IPS-18c (cell line): ENCODE measurements around the gene TADA1.
"Not testable (repeated sequence)": the region's sequence is repeated elsewhere in the genome, so short reads cannot be mapped to it uniquely, and the experiment has no call there.

Experiments used
- H3K4me3 ChIP-seq: 2 replicates; pipeline ENCODE4 v1.7.0; 2013; ENCODE audit warnings: low read depth, mild to moderate bottlenecking, low read length, moderate library complexity; ENCODE audit not compliant: insufficient read depth
- H3K9me3 ChIP-seq: one replicate; pipeline ENCODE4 v1.6.1; 2013; ENCODE audit warnings: mild to moderate bottlenecking, low read length, moderate library complexity; ENCODE audit not compliant: control insufficient read depth, insufficient read depth

Gene TADA1

DNA sequence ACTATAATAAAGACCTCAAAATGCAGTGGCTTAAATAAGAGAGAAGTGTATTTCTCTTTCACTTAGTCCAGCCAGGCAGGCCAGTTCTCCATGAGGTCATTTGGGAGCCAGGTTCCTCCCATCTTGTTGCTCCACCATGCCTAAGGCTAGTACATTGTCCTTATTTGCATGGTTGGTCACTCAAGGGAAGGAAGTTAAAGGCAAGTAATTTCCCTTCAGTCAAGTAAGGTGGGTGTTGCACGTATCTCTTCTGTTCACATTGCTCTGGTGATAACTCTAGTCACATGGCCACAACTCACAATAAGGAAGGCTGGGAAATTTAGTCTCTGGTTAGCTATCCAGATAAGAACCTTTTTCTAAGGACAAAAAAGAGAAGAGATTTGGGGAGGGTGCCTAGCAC, 27.2 kb upstream of the TADA1 start:
- Histone ChIP-seq H3K4me3 (no peak overlapping the region), H3K9me3 (no peaks in the 10 kb centered on the region)

DNA sequence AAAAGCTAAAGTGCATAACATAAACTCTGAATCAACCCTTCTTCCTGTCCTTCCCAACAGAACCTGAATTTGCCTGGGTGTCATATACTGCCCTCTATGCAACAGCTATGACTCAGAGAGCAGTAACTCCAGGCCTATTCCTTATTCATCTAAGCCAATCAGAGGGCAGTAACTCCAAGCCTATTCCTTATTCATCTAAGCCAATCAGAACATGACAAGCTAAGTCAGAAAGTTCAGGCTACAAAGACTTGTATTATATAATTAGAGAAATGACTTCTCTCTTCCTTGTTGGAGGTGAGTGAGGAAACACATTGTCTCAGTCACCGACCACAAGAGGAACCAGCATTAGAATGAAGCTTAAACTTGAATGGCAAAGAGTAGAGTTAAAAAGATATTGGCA, 26.2 kb upstream of the TADA1 start:
- Histone ChIP-seq H3K4me3 (no peak overlapping the region), H3K9me3 (peaks cover 2% of the 10 kb centered on the region)

DNA sequence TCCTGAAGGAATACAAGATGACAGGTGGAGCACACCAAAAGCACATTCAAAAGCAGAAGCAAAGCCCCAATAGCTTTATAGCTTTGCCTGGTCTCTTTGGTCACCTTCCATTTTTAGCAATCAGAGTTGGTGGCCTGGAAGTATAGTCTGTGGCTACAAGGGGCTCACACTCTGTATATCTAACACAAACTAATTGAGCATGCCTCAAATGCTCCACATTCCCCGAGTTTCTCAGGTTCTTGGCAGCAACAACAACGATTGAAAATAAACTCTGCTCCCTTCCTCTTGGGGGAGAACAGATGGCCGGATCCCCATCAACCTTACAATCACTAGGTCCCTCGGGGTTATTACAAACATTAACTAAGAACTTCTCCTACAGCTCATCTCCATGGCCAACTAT, 24.9 kb upstream of the TADA1 start:
- Histone ChIP-seq H3K9me3 (peaks cover 2% of the 10 kb centered on the region), H3K4me3 (no peak overlapping the region)

DNA sequence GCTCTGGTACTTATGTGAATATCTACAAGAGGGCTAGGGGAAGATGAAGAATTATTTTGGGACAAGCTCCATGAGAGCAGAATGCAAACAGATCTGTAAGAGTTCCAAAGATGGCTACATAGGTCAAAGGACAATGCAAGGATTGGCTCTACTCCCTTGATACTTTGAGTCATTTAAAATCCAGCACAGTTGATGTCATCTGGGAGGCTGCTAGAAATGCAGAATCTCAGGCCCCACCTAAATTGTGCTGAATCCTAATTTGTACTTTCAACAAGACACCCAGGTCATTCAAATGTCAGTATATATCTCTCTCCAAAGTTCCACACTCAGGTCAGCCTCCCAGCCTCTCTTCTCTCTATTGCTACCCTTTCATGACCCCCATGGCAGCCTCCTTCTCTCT, 23.7 kb upstream of the TADA1 start:
- H3K9me3 ChIP-seq, result peaks cover 2% of the 10 kb centered on the region
- H3K4me3 ChIP-seq, result no peak overlapping the region

DNA sequence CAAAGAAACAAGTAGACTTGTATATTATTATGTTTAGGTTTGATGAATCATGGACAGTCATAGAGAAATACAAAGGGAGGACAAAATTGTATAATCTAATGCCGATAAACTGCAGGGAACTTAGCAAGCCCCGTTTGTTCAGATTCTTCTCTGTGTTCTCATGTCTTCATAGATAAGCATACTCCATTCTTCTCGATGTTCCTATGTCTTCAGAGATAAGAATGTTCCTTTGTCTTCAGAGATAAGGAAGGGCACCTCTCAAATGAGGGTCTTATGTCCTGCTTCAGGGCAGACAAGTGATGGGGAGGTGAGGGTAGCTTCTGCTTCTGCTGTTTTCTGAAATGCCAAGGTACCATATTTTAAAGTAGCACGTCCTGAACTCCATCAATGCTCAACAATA, 19.7 kb upstream of the TADA1 start:
- Histone ChIP-seq H3K4me3 (no peak overlapping the region), H3K9me3 (peaks cover 2% of the 10 kb centered on the region)

DNA sequence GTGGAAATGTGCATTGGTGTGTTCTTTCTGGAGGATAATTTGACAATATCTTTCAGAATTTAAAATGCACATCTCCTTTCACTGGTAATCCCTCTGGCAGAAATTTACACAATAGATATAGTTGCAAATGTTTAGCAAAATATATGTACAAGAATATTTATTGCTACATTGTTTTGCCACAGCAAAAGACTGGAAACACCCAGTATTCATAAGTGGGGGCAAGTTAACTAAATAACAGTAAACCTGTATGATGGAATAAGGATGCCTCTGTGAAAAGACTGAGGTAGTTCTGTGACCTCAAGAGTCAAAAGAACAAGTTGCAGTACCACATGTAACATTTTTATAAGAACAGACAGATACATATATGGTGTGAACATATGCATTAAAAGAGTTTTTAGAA, 13.7 kb upstream of the TADA1 start:
- H3K4me3 ChIP-seq, result no peak overlapping the region
- no peaks in the 10 kb centered on the region for H3K9me3 ChIP-seq

DNA sequence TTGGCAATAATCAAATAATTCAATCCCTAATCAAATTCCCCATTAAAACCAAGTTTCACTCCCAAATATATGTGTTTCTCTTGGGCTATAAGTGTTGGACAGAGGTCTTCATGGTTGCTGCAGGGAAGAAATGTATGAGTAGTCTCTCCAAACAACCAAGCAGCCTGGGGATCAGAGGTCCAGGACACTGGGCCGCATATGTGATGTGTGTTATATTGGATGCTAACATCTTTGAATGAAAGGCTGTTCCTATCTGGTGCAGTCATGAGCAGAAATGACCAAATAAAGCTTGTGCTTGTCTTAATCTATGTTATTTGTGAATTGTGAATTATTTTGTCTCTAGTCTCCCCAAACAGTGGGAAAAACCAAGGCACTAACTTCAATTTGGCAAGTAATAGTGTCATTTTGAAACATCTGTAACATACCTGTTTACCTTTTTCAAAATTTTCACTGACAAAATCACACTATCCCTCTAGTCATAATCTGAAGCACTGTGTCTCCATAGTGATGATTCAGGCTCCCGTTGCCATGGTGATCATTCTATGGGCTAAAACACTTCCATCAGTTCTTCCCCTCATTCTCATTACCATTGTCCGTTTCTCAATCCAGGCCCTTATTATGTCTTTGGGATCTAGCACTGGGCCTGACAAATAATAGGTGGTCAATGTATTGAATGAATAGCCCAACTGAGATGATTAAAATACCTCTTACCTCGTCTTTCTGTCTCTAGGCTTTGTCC, 12.5 kb upstream of the TADA1 start:
- no peaks in the 10 kb centered on the region for H3K9me3 ChIP-seq
- H3K4me3 ChIP-seq, result no peak overlapping the region

DNA sequence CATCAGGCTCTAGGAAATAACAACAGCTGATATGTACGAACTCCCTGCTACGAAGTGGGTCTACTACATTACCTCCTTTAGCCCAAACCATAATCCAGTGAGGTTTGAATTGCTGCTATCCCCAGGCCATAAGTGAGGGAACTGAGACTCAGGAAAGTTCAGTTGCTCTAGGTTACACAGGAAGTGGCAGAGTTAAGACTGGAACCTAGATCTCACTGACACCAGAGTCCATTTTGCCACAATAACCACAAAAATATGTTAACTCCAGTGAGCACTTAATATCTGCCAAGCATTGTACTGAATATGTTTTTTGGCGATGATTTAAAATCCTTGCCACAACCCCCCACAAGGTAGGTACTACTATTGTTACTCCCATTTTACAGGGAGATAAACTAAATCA, 8.9 kb upstream of the TADA1 start:
- Histone ChIP-seq H3K9me3 (no peaks in the 10 kb centered on the region), H3K4me3 (no peak overlapping the region)

DNA sequence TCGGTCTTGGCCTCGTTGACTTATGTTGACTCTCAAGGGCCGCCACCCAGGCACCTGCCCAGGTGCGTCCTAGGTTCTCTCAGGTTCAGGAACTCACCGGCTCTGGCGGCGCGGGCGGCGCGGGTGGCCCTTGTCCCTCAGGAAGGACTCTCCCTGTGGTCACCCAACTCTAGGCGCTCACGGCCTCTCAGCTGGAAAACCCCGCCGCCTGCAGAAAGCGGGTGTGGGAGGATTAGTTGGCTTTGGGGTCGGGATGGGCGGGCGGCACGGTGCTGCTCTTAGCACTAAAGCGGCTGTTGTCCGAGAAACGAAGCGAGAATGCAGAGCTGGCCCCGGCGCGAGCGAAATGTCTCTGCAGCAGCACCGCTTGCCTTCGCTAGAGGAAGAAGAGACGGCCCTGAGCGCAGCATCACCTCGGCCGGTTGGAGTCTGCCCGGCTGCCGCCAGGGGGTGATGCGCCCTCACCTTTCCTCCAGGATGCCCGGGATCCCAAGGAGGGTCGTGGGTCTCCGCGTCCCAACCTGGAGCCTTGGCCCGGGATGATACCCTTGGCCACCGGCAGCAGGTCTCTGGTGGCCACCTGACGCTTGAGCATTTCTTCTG, 8.1 kb upstream of the TADA1 start:
- Histone ChIP-seq H3K9me3 (no peaks in the 10 kb centered on the region), H3K4me3 (peak overlapping the region; percentile 47)

DNA sequence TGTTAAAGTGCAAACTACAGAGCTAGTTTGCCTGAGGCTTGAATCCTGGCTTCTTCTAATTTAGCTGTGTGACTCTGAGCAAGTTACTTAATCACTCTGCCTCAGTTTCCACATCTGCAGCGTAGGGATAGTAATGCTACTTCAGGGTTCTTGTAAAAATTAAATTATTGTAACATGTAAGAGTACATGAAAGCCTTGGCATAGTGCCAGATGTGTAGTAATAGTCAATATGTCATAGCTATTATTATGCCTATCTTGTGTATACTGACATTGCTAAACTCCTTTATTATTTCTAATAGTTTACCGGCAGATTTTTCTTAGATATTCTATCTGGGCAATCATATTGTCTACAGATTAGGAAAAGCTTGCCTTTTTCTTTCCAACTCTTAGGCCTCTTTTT, 6.8 kb upstream of the TADA1 start:
- H3K9me3 ChIP-seq, result no peaks in the 10 kb centered on the region
- H3K4me3 ChIP-seq, result no peak overlapping the region

DNA sequence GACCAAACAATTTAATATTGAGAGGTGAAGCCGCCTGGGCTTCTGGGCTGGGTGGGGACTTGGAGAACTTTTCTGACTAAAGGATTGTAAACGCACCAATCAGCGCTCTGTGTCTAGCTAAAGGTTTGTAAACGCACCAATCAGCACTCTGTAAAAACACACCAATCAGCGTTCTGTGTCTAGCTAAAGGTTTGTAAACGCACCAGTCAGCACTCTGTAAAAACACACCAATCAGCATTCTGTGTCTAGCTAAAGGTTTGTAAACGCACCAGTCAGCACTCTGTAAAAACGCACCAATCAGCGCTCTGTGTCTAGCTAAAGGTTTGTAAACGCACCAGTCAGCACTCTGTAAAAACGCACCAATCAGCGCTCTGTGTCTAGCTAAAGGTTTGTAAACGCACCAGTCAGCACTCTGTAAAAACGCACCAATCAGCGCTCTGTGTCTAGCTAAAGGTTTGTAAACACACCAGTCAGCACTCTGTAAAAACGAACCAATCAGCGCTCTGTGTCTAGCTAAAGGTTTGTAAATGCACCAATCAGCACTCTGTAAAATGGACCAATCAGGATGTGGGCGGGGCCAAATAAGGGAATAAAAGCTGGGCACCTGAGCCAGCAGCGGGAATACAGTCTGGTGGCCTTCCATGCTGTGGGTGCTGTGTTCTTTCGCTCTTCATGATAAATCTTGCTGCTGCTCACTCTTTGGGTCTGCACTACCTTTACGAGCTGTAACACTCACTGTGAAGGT, 2.3 kb upstream of the TADA1 start:
- not testable (repeated sequence) for H3K9me3 ChIP-seq, H3K4me3 ChIP-seq

DNA sequence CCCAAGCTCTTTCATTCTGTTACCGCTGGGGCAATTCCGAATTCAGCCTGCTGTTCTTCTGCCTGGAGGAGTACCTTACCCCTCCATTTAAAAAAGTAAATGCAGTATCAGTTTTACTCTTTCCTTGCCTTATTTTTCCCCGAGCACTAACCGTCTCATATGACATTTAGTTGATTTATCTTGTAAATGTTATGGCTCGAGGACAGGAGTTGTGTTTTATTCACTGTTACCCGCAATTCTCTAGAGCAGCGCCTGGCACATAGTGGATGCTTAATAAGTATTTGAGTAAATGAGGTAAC, 425 bp upstream of the TADA1 start:
- H3K9me3 ChIP-seq, result no peaks in the 10 kb centered on the region
- H3K4me3 ChIP-seq, result peak overlapping the region; percentile 49

DNA sequence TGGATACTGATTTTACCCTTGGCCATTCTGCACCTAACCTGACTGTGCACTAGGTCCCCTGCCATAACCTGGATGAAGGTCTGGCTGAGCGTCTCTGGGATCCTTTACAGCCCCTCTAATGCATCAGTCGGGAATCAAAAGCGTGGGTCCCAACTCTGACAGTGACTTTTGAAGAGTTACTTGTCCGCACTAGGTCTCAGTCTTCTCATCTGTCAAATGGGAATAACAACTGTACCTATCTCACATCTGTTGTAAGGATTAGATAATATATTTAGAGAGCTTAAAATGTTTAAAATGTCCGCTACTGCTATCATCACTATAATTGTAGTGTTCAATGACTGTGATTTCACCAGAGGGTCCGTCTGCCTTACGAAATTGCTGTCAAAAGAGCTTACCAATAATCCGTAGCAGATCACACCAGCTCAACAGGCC, 746 bp downstream of the TADA1 start:
- Histone ChIP-seq H3K4me3 (peak overlapping the region; percentile 93), H3K9me3 (no peaks in the 10 kb centered on the region)

DNA sequence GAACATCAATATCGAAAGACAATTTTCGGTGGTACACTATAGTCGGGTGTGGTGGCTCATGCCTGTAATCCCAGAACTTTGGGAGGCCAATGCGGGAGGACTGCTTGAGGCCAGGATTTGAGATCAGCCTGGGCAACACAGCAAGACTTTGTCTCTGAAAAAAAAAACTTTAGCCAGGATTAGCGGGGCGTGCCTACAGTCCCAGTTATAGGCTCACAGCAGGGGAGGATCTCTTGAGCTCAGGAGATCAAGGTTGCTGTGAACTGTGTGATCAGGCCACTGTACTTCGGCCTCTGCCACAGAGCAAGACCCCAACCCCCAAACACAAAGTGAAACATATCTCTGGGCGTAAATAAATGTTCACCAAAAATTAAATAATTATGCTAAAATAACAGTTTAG, 1.6 kb downstream of the TADA1 start:
- Histone ChIP-seq H3K9me3 (no peaks in the 10 kb centered on the region), H3K4me3 (no peak overlapping the region)

DNA sequence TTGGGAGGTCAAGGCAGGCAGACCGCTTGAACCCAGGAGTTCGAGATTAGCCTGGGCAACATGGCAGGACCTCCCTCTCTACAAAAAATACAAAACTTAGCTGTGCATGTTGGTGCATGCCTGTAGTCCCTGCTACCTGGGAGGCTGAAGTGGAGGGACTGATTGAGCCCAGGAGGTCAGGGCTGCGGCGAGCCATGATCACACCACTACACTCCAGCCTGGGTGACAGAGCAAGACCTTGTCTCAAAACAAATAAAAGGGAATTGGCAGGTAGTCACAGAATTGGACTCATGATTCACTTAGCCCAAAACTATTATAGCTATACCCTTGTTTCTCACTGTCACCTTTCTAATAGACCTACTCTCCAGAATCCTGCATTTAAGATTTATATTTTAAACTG, 5.5 kb downstream of the TADA1 start:
- no peaks in the 10 kb centered on the region for H3K9me3 ChIP-seq
- H3K4me3 ChIP-seq, result no peak overlapping the region

DNA sequence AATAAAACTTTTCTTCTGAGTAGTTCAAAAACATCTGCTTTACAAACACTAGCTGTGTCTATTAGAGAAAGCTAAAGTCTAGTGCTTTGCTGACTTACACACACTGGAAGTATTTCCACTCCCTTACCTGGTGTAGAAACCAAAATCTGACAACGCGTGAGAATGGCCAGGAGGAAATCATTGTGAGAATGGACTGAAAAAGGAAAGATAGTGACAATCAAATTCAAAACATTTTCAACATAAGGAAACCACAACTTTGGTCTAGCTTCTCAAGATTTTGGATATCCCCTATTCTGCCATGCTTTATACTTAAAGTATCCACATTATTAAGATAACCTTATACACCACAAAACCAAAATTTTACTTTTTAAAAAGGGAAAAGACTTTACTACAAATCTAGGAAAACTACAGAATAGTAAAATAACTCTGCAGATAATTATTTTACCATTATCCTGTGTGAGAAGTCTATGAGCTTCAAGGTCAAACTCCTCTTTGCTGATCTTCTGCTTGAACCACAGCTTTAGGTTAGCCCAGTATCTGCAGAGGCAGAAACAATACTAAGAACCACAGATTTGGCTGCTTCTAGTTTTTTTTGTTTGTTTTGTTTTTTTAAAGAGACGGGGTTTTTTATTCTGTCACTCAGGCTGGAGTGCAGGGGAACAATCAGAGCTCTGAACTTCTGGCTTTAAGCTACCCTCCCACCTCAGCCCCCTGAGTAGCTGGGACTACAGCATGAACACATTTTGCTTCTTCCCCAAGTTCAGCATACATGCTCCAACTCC, 6.6 kb downstream of the TADA1 start:
- Histone ChIP-seq H3K9me3 (no peaks in the 10 kb centered on the region), H3K4me3 (no peak overlapping the region)

DNA sequence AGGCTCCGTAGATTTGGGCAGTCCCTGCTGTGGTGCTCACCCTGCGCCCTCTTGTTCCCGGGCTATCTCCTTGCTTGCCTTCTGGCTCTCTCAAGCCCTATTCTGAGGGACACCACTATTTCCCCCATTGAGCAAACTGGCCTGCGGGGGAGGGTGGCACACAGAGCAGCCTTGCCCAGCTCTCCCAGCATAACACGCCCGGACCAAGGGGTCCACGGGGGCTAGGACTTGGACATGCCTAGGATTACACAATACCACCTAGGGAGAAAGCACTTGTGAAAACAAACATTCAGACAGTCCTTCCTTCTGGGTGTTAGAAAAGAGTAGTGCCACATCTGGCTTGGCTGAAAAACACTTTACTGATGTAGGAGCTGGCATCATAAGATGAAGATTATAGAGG, 7.4 kb downstream of the TADA1 start:
- Histone ChIP-seq H3K9me3 (no peaks in the 10 kb centered on the region), H3K4me3 (no peak overlapping the region)

DNA sequence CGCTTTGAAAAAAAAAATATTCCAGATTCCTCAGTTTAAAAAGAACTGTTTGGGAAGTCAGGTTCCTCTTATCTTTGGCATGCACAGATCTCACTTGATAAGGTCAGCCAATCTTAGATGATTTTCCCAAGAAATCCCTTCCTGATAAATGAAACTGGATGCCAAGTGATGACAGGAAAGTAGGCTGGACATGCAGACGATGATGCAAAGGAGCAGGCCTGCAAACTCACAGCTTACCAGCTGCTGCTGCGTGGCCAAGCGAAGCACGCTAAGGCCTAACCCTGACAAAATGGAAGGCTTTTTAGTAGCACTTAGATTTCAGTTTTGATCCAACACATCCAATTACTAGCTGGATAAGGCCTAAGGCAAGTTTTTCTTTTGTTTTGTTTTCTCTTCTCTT, 10.1 kb downstream of the TADA1 start:
- Histone ChIP-seq H3K9me3 (no peaks in the 10 kb centered on the region), H3K4me3 (no peak overlapping the region)
